Immature natural killer cell (primary cell): ENCODE data around the gene TYW1B. TPM values are rescaled to one million over a fixed set of nuclear protein-coding genes. Genes with fewer than 3 reads are reported as not detected.
"Not testable (repeated sequence)": the region's sequence is repeated elsewhere in the genome, so short reads cannot be mapped to it uniquely, and the experiment has no call there.

Experiments
- DNase-seq, 3 donors: peaks; one replicate each; pipeline ENCODE4 v3.0.0; 2022; ENCODE audit warnings: mixed read lengths in 1 of 3
- H3K27ac Mint-ChIP-seq, 6 donors: one replicate each; pipeline ENCODE4 v1.8.0; 2020; ENCODE audit warnings: mixed read lengths in 6 of 6, mild to moderate bottlenecking in 5 of 6, inconsistent platforms in 4 of 6, moderate library complexity in 3 of 6
- H3K27me3 Mint-ChIP-seq, 3 donors: one replicate each; pipeline ENCODE4 v1.8.0; 2020 to 2021; ENCODE audit warnings: low read depth in 3 of 3, mild to moderate bottlenecking in 3 of 3, mixed read lengths in 3 of 3, moderate library complexity in 3 of 3, inconsistent platforms in 1 of 3
- H3K36me3 Mint-ChIP-seq, 3 donors: one replicate each; pipeline ENCODE4 v1.8.0; 2020; ENCODE audit warnings: mixed read lengths in 3 of 3, inconsistent platforms in 2 of 3, mild to moderate bottlenecking in 2 of 3
- H3K4me1 Mint-ChIP-seq, 2 donors: one replicate each; pipeline ENCODE4 v1.8.0; 2020; ENCODE audit warnings: inconsistent platforms in 2 of 2, mild to moderate bottlenecking in 2 of 2, mixed read lengths in 2 of 2, moderate library complexity in 1 of 2
- H3K4me3 Mint-ChIP-seq, 5 donors: one replicate each; pipeline ENCODE4 v1.8.0; 2020; ENCODE audit warnings: mild to moderate bottlenecking in 5 of 5, mixed read lengths in 5 of 5, inconsistent platforms in 3 of 5, moderate library complexity in 3 of 5
- H3K9me3 Mint-ChIP-seq, 6 donors: one replicate each; pipeline ENCODE4 v1.8.0; 2020; ENCODE audit warnings: mild to moderate bottlenecking in 6 of 6, mixed read lengths in 6 of 6, inconsistent platforms in 4 of 6, moderate library complexity in 3 of 6
- polyA plus RNA-seq, 3 donors: library from polyadenylated mRNA; unstranded; fragments of 300-500 nt; fragmentation: Illumina TruSeq; gene quantifications; one replicate each; pipeline ENCODE4 v1.2.3, GENCODE V29; 2021

The TYW1B gene
- polyA plus RNA-seq, 3 donors from 2014 or later: 0.55 to 2.0 (median 0.88) TPM

- H3K4me3 Mint-ChIP-seq: not testable (repeated sequence)
Measured at GRCh38 chr7:72632765-72633292, 195.2 kb downstream of the TYW1B start.

GRCh38 chr7:72628375-72628774 is 199.6 kb downstream of the TYW1B start:
- not testable (repeated sequence) for H3K27ac Mint-ChIP-seq

More at GRCh38 chr7:72632765-72633292, 195.2 kb downstream of the TYW1B start:
- DNase-seq, H3K27me3 Mint-ChIP-seq, H3K36me3 Mint-ChIP-seq, H3K9me3 Mint-ChIP-seq, H3K4me1 Mint-ChIP-seq, H3K27ac Mint-ChIP-seq: not testable (repeated sequence)

GRCh38 chr7:72626428-72627011 is 201.5 kb downstream of the TYW1B start:
- H3K9me3 Mint-ChIP-seq, H3K36me3 Mint-ChIP-seq, H3K27me3 Mint-ChIP-seq, DNase-seq, H3K4me3 Mint-ChIP-seq: not testable (repeated sequence)
- peak overlapping the region in 1 of 6 donors; percentile 20 for H3K27ac Mint-ChIP-seq
- peaks cover 2 to 17% of the 10 kb centered on the region in 2 donors for H3K4me1 Mint-ChIP-seq

More at GRCh38 chr7:72628375-72628774, 199.6 kb downstream of the TYW1B start:
- not testable (repeated sequence) for H3K4me1 Mint-ChIP-seq, H3K27me3 Mint-ChIP-seq, H3K36me3 Mint-ChIP-seq, H3K9me3 Mint-ChIP-seq, DNase-seq, H3K4me3 Mint-ChIP-seq

GRCh38 chr7:72625721-72626423 is 202.1 kb downstream of the TYW1B start:
- not testable (repeated sequence) for H3K36me3 Mint-ChIP-seq, H3K27me3 Mint-ChIP-seq, H3K4me3 Mint-ChIP-seq, DNase-seq, H3K9me3 Mint-ChIP-seq
- Mint-ChIP-seq H3K27ac (peak overlapping the region in 1 of 6 donors; percentile 21), H3K4me1 (peaks cover 9 to 24% of the 10 kb centered on the region in 2 donors)

- Mint-ChIP-seq H3K9me3 (no peaks in the 10 kb centered on the region), H3K4me3 (no peak overlapping the region), H3K27me3 (no peaks in the 10 kb centered on the region), H3K4me1 (peaks cover 14 to 29% of the 10 kb centered on the region in 2 donors), H3K36me3 (peaks cover 6 to 9% (median 8%) of the 10 kb centered on the region in 3 donors), H3K27ac (peak overlapping the region in 1 of 6 donors; percentile 31)
- DNase-seq: no peak
Measured at GRCh38 chr7:72622532-72622931, 205.5 kb downstream of the TYW1B start.

GRCh38 chr7:72621761-72622187 is 206.2 kb downstream of the TYW1B start:
- not testable (repeated sequence) for H3K27me3 Mint-ChIP-seq, DNase-seq, H3K9me3 Mint-ChIP-seq, H3K4me3 Mint-ChIP-seq
- H3K27ac Mint-ChIP-seq: peak overlapping the region in 1 of 6 donors; percentile 33
- H3K4me1 Mint-ChIP-seq: peaks cover 15 to 27% of the 10 kb centered on the region in 2 donors
- peaks cover 4 to 12% (median 5%) of the 10 kb centered on the region in 3 donors for H3K36me3 Mint-ChIP-seq

GRCh38 chr7:72620923-72621322 is 207.1 kb downstream of the TYW1B start:
- not testable (repeated sequence) for H3K4me3 Mint-ChIP-seq, H3K27me3 Mint-ChIP-seq, H3K9me3 Mint-ChIP-seq, DNase-seq
- Mint-ChIP-seq H3K36me3 (peaks cover 11 to 16% (median 12%) of the 10 kb centered on the region in 3 donors), H3K27ac (peak overlapping the region in 1 of 6 donors; percentile 71), H3K4me1 (peaks cover 15 to 20% of the 10 kb centered on the region in 2 donors)

- H3K27me3 Mint-ChIP-seq, DNase-seq, H3K9me3 Mint-ChIP-seq, H3K27ac Mint-ChIP-seq, H3K4me3 Mint-ChIP-seq: not testable (repeated sequence)
- H3K36me3 Mint-ChIP-seq: peaks cover 18 to 26% (median 21%) of the 10 kb centered on the region in 3 donors
- H3K4me1 Mint-ChIP-seq: peaks cover 15 to 20% of the 10 kb centered on the region in 2 donors
Measured at GRCh38 chr7:72618435-72619180, 209.4 kb downstream of the TYW1B start.

- not testable (repeated sequence) for H3K4me3 Mint-ChIP-seq, DNase-seq, H3K27ac Mint-ChIP-seq, H3K4me1 Mint-ChIP-seq, H3K27me3 Mint-ChIP-seq, H3K9me3 Mint-ChIP-seq
- peaks cover 14 to 39% (median 36%) of the 10 kb centered on the region in 3 donors for H3K36me3 Mint-ChIP-seq
Measured at GRCh38 chr7:72609761-72610160, 218.2 kb downstream of the TYW1B start.

- not testable (repeated sequence) for H3K4me1 Mint-ChIP-seq, H3K9me3 Mint-ChIP-seq, DNase-seq, H3K4me3 Mint-ChIP-seq, H3K27me3 Mint-ChIP-seq
- Mint-ChIP-seq H3K36me3 (peaks cover 18 to 42% (median 39%) of the 10 kb centered on the region in 3 donors), H3K27ac (peak overlapping the region in 1 of 6 donors; percentile 21)
Measured at GRCh38 chr7:72607988-72608387, 220.0 kb downstream of the TYW1B start.

- H3K27me3 Mint-ChIP-seq, H3K4me3 Mint-ChIP-seq, H3K4me1 Mint-ChIP-seq, H3K9me3 Mint-ChIP-seq, DNase-seq: not testable (repeated sequence)
- Mint-ChIP-seq H3K36me3 (peaks cover 10 to 36% (median 36%) of the 10 kb centered on the region in 3 donors), H3K27ac (peak overlapping the region in 1 of 6 donors; percentile 28)
Measured at GRCh38 chr7:72605863-72606431, 222.1 kb downstream of the TYW1B start.

GRCh38 chr7:72604771-72605611 is 223.0 kb downstream of the TYW1B start:
- H3K36me3 Mint-ChIP-seq: peaks cover 7 to 31% (median 30%) of the 10 kb centered on the region in 3 donors

GRCh38 chr7:72603476-72603875 is 224.5 kb downstream of the TYW1B start:
- not testable (repeated sequence) for DNase-seq, H3K4me1 Mint-ChIP-seq, H3K27ac Mint-ChIP-seq, H3K27me3 Mint-ChIP-seq, H3K9me3 Mint-ChIP-seq, H3K4me3 Mint-ChIP-seq
- peaks cover 6 to 22% (median 21%) of the 10 kb centered on the region in 3 donors for H3K36me3 Mint-ChIP-seq

More at GRCh38 chr7:72604771-72605611, 223.0 kb downstream of the TYW1B start:
- not testable (repeated sequence) for H3K4me1 Mint-ChIP-seq, DNase-seq, H3K9me3 Mint-ChIP-seq, H3K27ac Mint-ChIP-seq, H3K4me3 Mint-ChIP-seq, H3K27me3 Mint-ChIP-seq
